SU-DHL-6 (cell line): ENCODE measurements around the gene PDZD7.

Source experiments
- H2AFZ ChIP-seq: fragments of 200-600 bp; sonication (generic); 2 replicates; pipeline ENCODE4 v1.6.1; 2014; ENCODE audit warnings: low read depth, mild to moderate bottlenecking, moderate library complexity, mixed read lengths, antibody characterized with exemption, low read length; ENCODE audit not compliant: severe bottlenecking
- H3F3A ChIP-seq: fragments of 200-600 bp; shearing (Covaris generic); 2 replicates; pipeline ENCODE4 v1.6.0; 2016; ENCODE audit warnings: antibody characterized with exemption, mild to moderate bottlenecking; ENCODE audit not compliant: insufficient read depth
- H3K27ac ChIP-seq: fragments of 200-600 bp; sonication (generic); 2 replicates; pipeline ENCODE4 v1.5.1; 2016; ENCODE audit warnings: low read depth, mild to moderate bottlenecking, low read length, moderate library complexity, mixed read lengths
- H3K27me3 ChIP-seq: fragments of 200-600 bp; sonication (generic), shearing (Covaris generic); 2 replicates; pipeline ENCODE4 v1.6.0; 2014; ENCODE audit warnings: mild to moderate bottlenecking, low read length
- H3K36me3 ChIP-seq: fragments of 200-600 bp; sonication (generic); 2 replicates; pipeline ENCODE4 v1.6.1; 2014; ENCODE audit warnings: mild to moderate bottlenecking, low read length, mixed read lengths
- H3K4me2 ChIP-seq: fragments of 300-600, 200-600 bp; shearing (Covaris generic), sonication (generic); 2 replicates; pipeline ENCODE4 v1.6.0; 2014; ENCODE audit warnings: low read length, low read depth, mild to moderate bottlenecking; ENCODE audit not compliant: poor library complexity, severe bottlenecking
- H3K4me3 ChIP-seq: fragments of 200-600 bp; sonication (generic); 2 replicates; pipeline ENCODE4 v1.5.1; 2014; ENCODE audit warnings: antibody characterized with exemption, low read length, mild to moderate bottlenecking, mixed read lengths; ENCODE audit not compliant: insufficient read depth, poor library complexity, severe bottlenecking
- H3K79me2 ChIP-seq: fragments of 200-600 bp; sonication (generic); 2 replicates; pipeline ENCODE4 v1.6.1; 2014; ENCODE audit warnings: mild to moderate bottlenecking, low read length, moderate library complexity; ENCODE audit not compliant: insufficient read depth
- H3K9ac ChIP-seq: fragments of 200-600 bp; sonication (generic); 2 replicates; pipeline ENCODE4 v1.7.0; 2014; ENCODE audit warnings: mild to moderate bottlenecking, low read length
- H3K9me2 ChIP-seq: fragments of 200-600 bp; sonication (generic); replicated peaks from 2 replicates; pipeline ENCODE4 v1.6.1; 2014; ENCODE audit warnings: low read length; ENCODE audit not compliant: insufficient read depth
- H3K9me3 ChIP-seq: fragments of 200-600 bp; sonication (generic); 2 replicates; pipeline ENCODE4 v1.6.1; 2014; ENCODE audit warnings: low read length, mixed read lengths; ENCODE audit not compliant: insufficient read depth
- H4K20me1 ChIP-seq: fragments of 200-600 bp; sonication (generic); 2 replicates; pipeline ENCODE4 v1.6.1; 2014; ENCODE audit warnings: low read depth, mild to moderate bottlenecking, antibody characterized with exemption, low read length, moderate library complexity, mixed read lengths
- CTCF ChIP-seq: fragments of 200-600 bp; sonication (generic); IDR thresholded peaks from one replicate; pipeline ENCODE4 v1.5.1; 2017; ENCODE audit warnings: antibody characterized with exemption, mild to moderate bottlenecking, low read length, moderate library complexity; ENCODE audit not compliant: insufficient read depth, poor library complexity, severe bottlenecking
- EZH2phosphoT487 ChIP-seq: fragments of 200-600 bp; sonication (generic), shearing (Covaris generic); conservative IDR thresholded peaks from 2 replicates; pipeline ENCODE4 v1.6.1; 2018; ENCODE audit warnings: mild to moderate bottlenecking, antibody characterized with exemption, low read length, moderate library complexity, mixed read lengths

PDZD7 gene

GRCh38 chr10:100969187-100970075 is 61.5 kb downstream of the PDZD7 start, which contains the start of gene SEMA4G:
SEMA4G (plus strand) TSS chr10:100969504; CDS start chr10:100972913, 3,409 bp downstream.
- Histone ChIP-seq H3K4me3 (peak within 1 kb of the TSS; percentile 23), H3K9me3 (no peaks in the 10 kb centered on the region), H3K9me2 (no peaks in the 10 kb centered on the region), H3K27ac (no peak within 1 kb of the TSS), H3K9ac (no peak within 1 kb of the TSS; the same call in 1 of the 2 replicates), H3K79me2 (no peaks in the 10 kb centered on the region), H2AFZ (peak within 1 kb of the TSS; percentile 47), H3K36me3 (no peaks in the 10 kb centered on the region), H3K4me2 (peak within 1 kb of the TSS; percentile 42), H3F3A (0 out of 2 replicates have a peak, but pooled peaks cover 3% of the 10 kb centered on the region), H4K20me1 (no peaks in the 10 kb centered on the region), H3K27me3 (no peaks in the 10 kb centered on the region)
- TF ChIP-seq EZH2phosphoT487 = no peak
- peak; percentile 53 for TF ChIP-seq CTCF

- Histone ChIP-seq H2AFZ (peak overlapping the region; percentile 47), H3K9ac (no peak overlapping the region; the same call in 1 of the 2 replicates), H3K9me2 (no peaks in the 10 kb centered on the region), H3K36me3 (no peaks in the 10 kb centered on the region), H3F3A (0 out of 2 replicates have a peak, but pooled peaks cover 3% of the 10 kb centered on the region), H3K27ac (no peak overlapping the region), H3K79me2 (no peaks in the 10 kb centered on the region), H3K4me3 (peak overlapping the region; percentile 23), H3K27me3 (no peaks in the 10 kb centered on the region), H3K9me3 (no peaks in the 10 kb centered on the region), H3K4me2 (peak overlapping the region; percentile 42), H4K20me1 (no peaks in the 10 kb centered on the region)
- TF ChIP-seq EZH2phosphoT487 = no peak
- TF ChIP-seq CTCF = no peak
These were observed 62.1 kb downstream of the PDZD7 start for GRCh38 chr10:100968863-100969186.

- Histone ChIP-seq H3K79me2 (no peaks in the 10 kb centered on the region), H3K9ac (no peak overlapping the region), H3K9me3 (no peaks in the 10 kb centered on the region), H3K9me2 (no peaks in the 10 kb centered on the region), H3K4me3 (no peak overlapping the region), H3K27ac (no peak overlapping the region), H3K27me3 (no peaks in the 10 kb centered on the region), H3K4me2 (no peak overlapping the region), H3K36me3 (peaks cover 4% of the 10 kb centered on the region; the same call in 1 of the 2 replicates), H4K20me1 (no peaks in the 10 kb centered on the region), H2AFZ (no peak overlapping the region), H3F3A (0 out of 2 replicates have a peak, but pooled peaks cover 3% of the 10 kb centered on the region)
- TF ChIP-seq CTCF (no peak), EZH2phosphoT487 (no peak)
These were observed 62.7 kb downstream of the PDZD7 start for GRCh38 chr10:100968062-100968736.
